ENCODE results near the gene TP53RK.

GRCh38 chr20:46703435-46703834 is 14.2 kb upstream of the TP53RK start:
- no peak for TF ChIP-seq CTCF (IDR thresholded peaks at IDR 0.05; ENCODE audit: low read length)
- TF ChIP-seq EZH2phosphoT487 (IDR thresholded peaks at IDR 0.05; ENCODE audit: low read length): no peak
- TF ChIP-seq EZH2 (optimal IDR thresholded peaks at IDR 0.05; ENCODE audit: low read depth, low read length): no peak
